HG03108 (cell line): ENCODE results near the gene PDGFRA.
"Not testable (repeated sequence)": the region's sequence is repeated elsewhere in the genome, so short reads cannot be mapped to it uniquely, and the experiment has no call there.

Experiments
- ATAC-seq: cut with Tn5 transposase; IDR thresholded peaks from one replicate; pipeline ENCODE4 v1.9.1; 2021; ENCODE audit warnings: moderate library complexity; ENCODE audit not compliant: unreplicated experiment

Gene PDGFRA

GRCh38 chr4:54227256-54228055 lies 1.6 kb upstream of the PDGFRA start:
- no peak for ATAC-seq

- ATAC-seq, result no peak
Observed at GRCh38 chr4:54228056-54228527, 1.0 kb upstream of the PDGFRA start.

- ATAC-seq, result no peak
Observed at GRCh38 chr4:54228546-54228945, 547 bp upstream of the PDGFRA start.

GRCh38 chr4:54229631-54230483 lies 764 bp downstream of the PDGFRA start:
- ATAC-seq, result no peak

- no peak for ATAC-seq
Observed at GRCh38 chr4:54230484-54231418, 1.7 kb downstream of the PDGFRA start.

GRCh38 chr4:54231419-54231767 lies 2.3 kb downstream of the PDGFRA start:
- no peak for ATAC-seq

GRCh38 chr4:54231768-54232688 lies 2.9 kb downstream of the PDGFRA start:
- no peak for ATAC-seq

- peak; percentile 89 for ATAC-seq
Observed at GRCh38 chr4:54233277-54233696, 4.2 kb downstream of the PDGFRA start.

- ATAC-seq, result peak; percentile 7
Observed at GRCh38 chr4:54233697-54234496, 4.8 kb downstream of the PDGFRA start.

- ATAC-seq, result no peak
Observed at GRCh38 chr4:54234497-54235205, 5.6 kb downstream of the PDGFRA start.

GRCh38 chr4:54236316-54236715 lies 7.2 kb downstream of the PDGFRA start:
- not testable (repeated sequence) for ATAC-seq

GRCh38 chr4:54237770-54238169 lies 8.7 kb downstream of the PDGFRA start:
- ATAC-seq, result no peak

- no peak for ATAC-seq
Observed at GRCh38 chr4:54238389-54238788, 9.3 kb downstream of the PDGFRA start.

- ATAC-seq, result not testable (repeated sequence)
Observed at GRCh38 chr4:54241268-54241823, 12.3 kb downstream of the PDGFRA start.

- not testable (repeated sequence) for ATAC-seq
Observed at GRCh38 chr4:54243541-54243940, 14.4 kb downstream of the PDGFRA start.

- not testable (repeated sequence) for ATAC-seq
Observed at GRCh38 chr4:54252312-54252711, 23.2 kb downstream of the PDGFRA start.

- ATAC-seq, result no peak
Observed at GRCh38 chr4:54254116-54254914, 25.2 kb downstream of the PDGFRA start.
